Measurements from ENCODE around the gene GSTM5.

DNA sequence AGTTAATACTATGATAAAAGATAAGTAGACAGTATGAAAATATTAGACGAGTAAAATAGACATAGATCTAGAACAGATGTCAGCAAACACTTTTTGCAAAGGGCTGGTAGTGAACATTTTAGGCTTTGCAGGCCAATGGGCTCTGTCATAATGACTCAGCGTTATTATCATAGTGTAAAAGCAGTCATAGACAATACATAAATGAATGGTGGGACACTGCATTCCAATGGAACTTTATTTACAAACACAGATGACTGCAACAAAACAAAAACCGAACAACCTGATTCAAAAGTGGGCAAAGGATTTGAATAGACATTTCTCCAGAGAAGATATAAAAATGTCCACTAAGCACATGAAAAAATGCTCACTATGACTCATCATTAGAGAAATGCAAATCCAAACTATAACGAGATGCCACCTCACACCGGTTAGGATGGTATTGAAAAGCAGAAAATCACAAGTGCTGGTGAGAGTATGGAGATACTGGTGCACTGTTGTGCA, 7.3 kb downstream of the GSTM5 start:
- TF ChIP-seq, protein P1, sequence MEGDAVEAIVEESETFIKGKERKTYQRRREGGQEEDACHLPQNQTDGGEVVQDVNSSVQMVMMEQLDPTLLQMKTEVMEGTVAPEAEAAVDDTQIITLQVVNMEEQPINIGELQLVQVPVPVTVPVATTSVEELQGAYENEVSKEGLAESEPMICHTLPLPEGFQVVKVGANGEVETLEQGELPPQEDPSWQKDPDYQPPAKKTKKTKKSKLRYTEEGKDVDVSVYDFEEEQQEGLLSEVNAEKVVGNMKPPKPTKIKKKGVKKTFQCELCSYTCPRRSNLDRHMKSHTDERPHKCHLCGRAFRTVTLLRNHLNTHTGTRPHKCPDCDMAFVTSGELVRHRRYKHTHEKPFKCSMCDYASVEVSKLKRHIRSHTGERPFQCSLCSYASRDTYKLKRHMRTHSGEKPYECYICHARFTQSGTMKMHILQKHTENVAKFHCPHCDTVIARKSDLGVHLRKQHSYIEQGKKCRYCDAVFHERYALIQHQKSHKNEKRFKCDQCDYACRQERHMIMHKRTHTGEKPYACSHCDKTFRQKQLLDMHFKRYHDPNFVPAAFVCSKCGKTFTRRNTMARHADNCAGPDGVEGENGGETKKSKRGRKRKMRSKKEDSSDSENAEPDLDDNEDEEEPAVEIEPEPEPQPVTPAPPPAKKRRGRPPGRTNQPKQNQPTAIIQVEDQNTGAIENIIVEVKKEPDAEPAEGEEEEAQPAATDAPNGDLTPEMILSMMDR (conservative IDR thresholded peaks at IDR 0.05): no peak
- no peak for TF ChIP-seq ZFX (IDR thresholded peaks at IDR 0.05)

All from C4-2B (cell line).